ENCODE data around the gene SPOCK3.

DNA sequence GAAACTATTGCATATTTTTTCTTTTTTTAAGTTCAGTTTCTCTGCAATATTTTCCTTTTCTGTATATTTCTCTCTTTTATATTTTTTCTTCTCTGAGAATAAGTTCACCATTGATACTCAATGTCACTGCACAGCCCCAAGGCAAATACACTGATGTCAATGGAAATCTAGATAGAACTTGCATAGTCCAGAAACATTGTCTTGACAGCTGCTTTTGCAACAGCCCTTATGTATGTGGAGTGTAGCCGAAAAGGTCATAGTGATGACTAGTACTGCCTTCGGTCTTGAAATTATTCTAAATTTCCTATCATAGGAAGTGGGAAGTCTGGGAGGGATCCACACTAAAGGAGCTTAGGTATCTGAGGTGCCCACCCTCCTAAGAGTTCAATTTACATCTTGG, 150.0 kb downstream of the SPOCK3 start:
- no peak for TF ChIP-seq SUZ12 (IDR thresholded peaks at IDR 0.05; ENCODE audit: extremely low read depth, insufficient read depth, insufficient read length)
- no peak for TF ChIP-seq YY1 (IDR thresholded peaks at IDR 0.05; ENCODE audit: insufficient read depth, insufficient read length)

Measured in NT2/D1 (cell line).